Hematopoietic multipotent progenitor cell treated with erythropoietin and hydrocortisone succinate and interleukin-3 and kit ligand, for 4 days (in vitro differentiated cells): Measurements from ENCODE around the gene RHOF.
A peak's percentile ranks its signal among the peaks of the same experiment; 100 is the strongest.
"Not testable (repeated sequence)": the region's sequence is repeated elsewhere in the genome, so short reads cannot be mapped to it uniquely, and the experiment has no call there.

ENCODE experiments used
- DNase-seq: peaks from one replicate; pipeline ENCODE4 v3.0.0-alpha.2; 2015

Gene RHOF

GRCh38 chr12:121773011-121773777 lies 20.3 kb downstream of the RHOF start:
- peak; percentile 89 for DNase-seq

DNA sequence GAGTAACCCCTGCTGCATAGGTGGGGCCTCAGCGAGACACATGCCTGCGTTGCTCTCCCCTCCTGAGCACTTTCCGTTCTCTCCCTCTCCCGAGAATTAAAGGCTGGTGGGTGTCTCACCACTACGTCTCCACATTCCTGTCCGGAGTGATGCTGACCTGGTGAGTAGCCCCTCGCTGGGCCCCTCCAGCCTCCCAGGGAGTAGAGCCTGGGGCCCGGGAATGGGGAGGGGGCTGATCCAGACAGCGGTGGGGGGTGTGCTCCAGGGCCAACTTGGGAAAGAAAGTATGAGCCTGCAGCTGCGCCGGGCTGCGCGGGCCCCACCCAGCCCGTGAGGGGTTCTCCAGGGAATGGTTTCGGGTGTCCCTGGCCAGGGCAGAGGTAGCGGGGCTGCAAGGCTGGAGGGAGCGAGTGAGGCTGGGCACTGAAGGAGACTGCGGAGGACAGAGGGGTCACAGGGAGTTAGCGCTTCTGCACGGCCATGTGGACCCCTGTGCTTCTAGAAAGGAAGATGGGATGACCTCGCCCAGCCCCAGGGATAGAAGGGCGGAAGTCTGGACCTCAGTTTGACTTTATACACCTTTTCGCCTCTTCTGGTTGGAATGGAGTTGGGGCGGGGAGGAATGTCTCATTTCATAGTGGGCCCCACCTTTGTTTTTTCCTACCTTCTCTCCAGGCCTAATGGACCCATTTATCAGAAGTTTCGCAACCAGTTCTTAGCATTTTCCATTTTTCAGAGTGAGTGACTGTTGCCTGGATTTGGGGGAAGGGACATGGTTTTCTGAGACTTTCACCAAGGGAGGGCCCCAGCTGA lies 22.5 kb downstream of the RHOF start:
- DNase-seq, result no peak

GRCh38 chr12:121770388-121770787 lies 23.1 kb downstream of the RHOF start:
- DNase-seq, result no peak

DNA sequence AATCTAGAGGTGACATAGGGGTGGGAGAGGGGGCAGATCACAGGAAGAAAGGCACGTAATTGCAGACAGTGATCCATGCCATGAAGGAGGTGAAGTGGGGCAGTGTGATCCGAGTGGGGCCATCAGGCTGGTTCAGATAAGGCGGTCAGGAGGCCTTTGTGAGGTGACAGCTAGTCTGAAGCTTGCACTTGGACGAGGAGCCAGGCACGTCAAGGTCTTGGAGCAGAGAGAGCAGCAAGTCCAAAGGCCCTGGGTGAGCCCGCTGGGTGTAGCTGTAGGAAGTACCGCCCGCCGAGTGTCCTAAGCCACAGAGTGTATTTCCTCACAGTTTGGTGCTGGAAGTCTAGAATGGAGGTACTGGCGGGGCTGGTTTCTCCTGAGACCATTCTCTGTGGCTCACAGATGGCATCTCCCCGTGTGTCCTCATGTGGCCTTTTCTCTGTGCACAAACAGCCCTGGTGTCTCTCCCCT lies 23.6 kb downstream of the RHOF start:
- DNase-seq, result peak; percentile 73

GRCh38 chr12:121769297-121769830 lies 24.1 kb downstream of the RHOF start:
- DNase-seq, result no peak

- no peak for DNase-seq
Measured at GRCh38 chr12:121767525-121768016, 25.9 kb downstream of the RHOF start.

DNA sequence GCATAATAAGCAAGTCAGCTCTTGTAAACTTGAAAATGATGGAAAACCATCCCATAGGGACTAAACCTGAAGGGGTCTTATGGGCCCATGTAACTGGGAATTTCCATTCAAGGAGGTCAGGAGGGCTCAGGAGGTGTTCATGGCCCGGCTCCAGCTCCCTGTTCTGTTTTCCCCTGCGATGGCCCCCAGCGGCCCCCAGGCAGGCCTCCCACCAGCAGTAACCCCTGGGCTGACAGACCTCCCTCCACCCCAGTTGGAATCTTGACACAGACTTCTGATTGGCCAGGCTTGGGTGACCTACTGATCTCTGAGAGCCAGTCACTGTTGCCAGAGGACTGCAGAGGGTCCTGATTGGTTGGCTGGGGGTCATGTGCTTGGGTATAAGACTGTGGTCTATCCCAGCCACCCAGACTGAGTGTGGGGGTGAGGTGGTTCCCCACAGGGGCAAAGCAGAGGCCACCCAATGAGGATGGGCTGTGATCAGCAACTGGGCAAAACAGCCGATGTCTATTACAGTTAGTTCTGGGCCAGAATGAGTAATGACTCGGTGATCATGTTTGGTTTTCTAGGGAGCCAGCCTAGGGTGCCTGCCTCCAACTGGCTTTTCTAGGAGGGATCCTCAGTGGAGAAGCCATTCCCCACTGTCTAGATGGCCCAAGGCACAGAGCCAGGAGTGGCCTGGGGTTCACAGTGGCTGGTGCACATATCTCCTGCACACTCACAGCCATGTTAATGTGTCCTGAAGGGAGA lies 27.0 kb downstream of the RHOF start:
- DNase-seq, result no peak

GRCh38 chr12:121765573-121765972 lies 27.9 kb downstream of the RHOF start:
- DNase-seq, result no peak

GRCh38 chr12:121764808-121765207 lies 28.7 kb downstream of the RHOF start:
- DNase-seq, result no peak

- DNase-seq, result no peak
Measured at GRCh38 chr12:121762269-121762668, 31.2 kb downstream of the RHOF start.

DNA sequence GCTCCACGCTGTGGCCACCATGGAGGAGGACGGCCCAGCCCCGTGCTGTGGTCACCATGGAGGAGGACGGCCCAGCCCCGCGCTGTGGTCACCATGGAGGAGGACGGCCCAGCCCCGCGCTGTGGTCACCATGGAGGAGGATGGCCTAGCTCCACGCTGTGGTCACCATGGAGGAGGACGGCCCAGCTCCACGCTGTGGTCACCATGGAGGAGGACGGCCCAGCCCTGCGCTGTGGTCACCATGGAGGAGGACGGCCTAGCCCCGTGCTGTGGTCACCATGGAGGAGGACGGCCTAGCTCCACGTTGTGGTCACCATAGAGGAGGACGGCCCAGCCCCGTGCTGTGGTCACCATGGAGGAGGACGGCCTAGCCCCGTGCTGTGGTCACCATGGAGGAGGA lies 35.0 kb downstream of the RHOF start:
- not testable (repeated sequence) for DNase-seq

DNA sequence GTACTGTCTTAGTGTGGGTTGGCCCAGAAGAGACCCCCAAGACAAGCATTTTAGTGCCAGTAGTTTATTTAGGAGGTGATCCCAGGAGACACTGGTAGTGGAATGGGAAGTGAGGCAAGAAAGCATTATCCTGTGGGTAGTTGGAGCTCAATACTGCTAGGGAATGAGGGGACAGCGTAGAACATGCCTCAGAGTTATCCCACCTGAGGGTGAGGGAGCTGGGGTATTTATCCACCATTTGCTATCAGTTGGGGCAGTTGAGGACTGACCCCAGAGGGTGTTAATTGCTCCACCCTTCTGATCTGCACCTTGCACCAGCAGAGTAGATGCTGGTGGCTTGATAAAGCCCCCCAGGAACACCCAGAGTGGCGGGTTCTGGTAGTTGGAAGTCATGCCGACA lies 37.9 kb downstream of the RHOF start:
- DNase-seq, result no peak

DNA sequence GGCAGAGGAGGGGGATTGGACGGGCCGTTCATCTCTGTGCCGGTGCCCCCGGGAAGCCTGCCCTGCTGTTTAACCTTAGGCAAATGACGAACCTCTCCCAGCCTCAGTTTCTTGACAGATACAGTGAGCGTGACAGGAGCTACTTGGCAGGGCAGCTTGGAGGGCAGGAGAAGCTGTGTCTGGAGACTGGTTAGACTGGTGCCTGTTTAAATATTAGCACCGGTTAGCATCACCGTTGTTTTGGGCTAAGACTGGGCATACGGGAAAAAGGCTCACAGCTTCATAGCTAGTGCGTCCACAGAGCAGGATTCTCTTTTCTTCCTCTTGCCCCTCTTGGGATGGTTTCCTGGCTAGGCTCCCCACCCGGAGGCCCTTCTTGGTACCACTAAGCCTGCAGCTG lies 38.7 kb downstream of the RHOF start:
- no peak for DNase-seq

DNA sequence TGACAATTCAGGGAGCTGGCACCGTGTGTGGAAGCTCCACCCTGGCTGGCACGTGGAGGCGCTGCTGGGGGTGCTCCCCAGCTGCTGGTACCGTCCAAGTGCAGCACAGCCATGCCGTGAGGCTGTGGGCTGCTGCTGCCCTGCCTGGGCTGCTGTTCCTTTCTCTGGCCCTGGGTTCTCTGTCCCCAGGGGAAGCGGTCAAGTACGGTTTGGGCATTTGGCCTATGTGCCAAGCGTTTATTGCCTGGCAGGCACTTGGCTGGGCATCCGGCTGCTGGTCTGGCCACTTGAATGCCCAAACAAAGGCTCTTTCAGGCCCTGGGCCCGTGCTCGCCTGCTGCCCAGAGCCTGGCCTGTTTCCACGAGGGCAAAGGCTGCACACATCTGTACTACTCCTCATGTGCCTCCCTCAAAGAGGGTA lies 39.6 kb downstream of the RHOF start:
- DNase-seq, result no peak

DNA sequence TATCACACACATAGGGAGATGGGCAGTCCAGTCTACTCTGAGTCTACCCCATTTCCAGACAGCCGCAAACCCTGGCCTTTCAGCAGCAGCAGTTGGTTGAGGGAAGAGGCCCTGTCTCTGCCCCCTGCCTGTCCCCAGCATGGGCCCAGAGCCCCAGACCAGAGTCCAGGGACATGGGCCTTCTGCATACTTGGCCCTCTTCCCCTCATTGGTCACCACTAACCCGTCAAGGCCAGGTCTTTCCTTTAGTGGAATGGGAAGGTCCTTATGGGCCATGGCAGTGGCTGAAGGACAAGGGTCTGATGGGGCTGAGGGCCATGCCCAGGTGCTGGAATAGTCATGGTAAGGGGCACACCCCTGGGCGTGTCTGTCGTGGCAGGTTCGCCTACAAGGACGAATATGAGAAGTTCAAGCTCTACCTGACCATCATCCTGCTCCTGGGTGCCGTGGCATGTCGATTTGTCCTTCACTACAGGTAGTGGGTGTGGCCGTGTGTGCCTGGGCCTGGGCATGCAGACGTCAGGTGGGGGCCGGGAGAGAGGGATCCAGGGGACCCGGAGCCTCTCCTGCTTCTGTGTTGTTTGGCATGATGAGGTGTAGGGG lies 41.6 kb downstream of the RHOF start:
- no peak for DNase-seq

GRCh38 chr12:121751034-121751433 lies 42.5 kb downstream of the RHOF start:
- no peak for DNase-seq

DNA sequence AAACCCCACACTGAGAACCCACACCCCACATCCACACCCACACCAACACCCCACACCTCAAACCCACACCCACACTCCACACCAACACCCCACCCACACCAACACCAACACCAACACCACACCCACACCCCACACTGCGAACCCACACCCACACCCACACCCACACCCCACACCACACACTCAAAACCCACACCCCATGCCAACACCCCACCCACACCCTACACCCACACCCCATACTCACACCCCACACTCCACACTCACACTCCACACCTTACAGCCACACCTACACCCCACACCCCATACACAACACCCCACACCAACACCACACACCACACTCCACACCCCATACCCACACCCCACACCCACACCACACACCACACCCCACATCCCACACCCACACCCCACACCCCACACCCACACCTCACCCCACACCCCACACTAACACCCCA lies 43.0 kb downstream of the RHOF start:
- no peak for DNase-seq

- DNase-seq, result no peak
Measured at GRCh38 chr12:121749267-121749666, 44.2 kb downstream of the RHOF start.

- peak; percentile 89 for DNase-seq
Measured at GRCh38 chr12:121748571-121749265, 44.8 kb downstream of the RHOF start.

GRCh38 chr12:121748218-121748570 lies 45.3 kb downstream of the RHOF start:
- DNase-seq, result no peak

- DNase-seq, result not testable (repeated sequence)
Measured at GRCh38 chr12:121745545-121745944, 47.9 kb downstream of the RHOF start.

- DNase-seq, result no peak
Measured at GRCh38 chr12:121741743-121742142, 51.7 kb downstream of the RHOF start.
